CD14-positive monocyte (primary cell): ENCODE results near the gene AP1S3. TPM values are rescaled to one million over a fixed set of nuclear protein-coding genes. Genes with fewer than 3 reads are reported as not detected.

Experiments
- DNase-seq, 3 donors: peaks; one replicate each; pipeline ENCODE4 v3.0.0-alpha.2; 2011 to 2022
- H2AFZ ChIP-seq: 2 replicates; pipeline ENCODE4 v1.6.0; 2012; ENCODE audit warnings: mild to moderate bottlenecking, low read depth, low read length, inconsistent platforms; ENCODE audit not compliant: insufficient read depth, poor library complexity, severe bottlenecking
- H3K27ac ChIP-seq, 2 donors: 1 replicate in 1 of 2; 2 replicates in 1 of 2; pipeline ENCODE4 v1.5.1; 2012 to 2013; ENCODE audit warnings: low read length in 2 of 2, control low read depth in 1 of 2, inconsistent platforms in 1 of 2, low read depth in 1 of 2, mild to moderate bottlenecking in 1 of 2
- H3K27me3 ChIP-seq, 2 donors: one replicate each; pipeline versions ENCODE4 v1.6.0 to v1.6.1; 2011 to 2013; ENCODE audit warnings: low read length in 2 of 2; ENCODE audit not compliant: control insufficient read depth in 2 of 2, insufficient read depth in 2 of 2
- H3K36me3 ChIP-seq, 2 donors: replicated peaks in 1 of 2; 1 replicate in 1 of 2; 2 replicates in 1 of 2; pipeline versions ENCODE4 v1.5.1 to v1.6.1; 2012 to 2013; ENCODE audit warnings: low read length in 2 of 2, control low read depth in 1 of 2, inconsistent platforms in 1 of 2, mild to moderate bottlenecking in 1 of 2; ENCODE audit not compliant: insufficient read depth in 2 of 2, control insufficient read depth in 1 of 2
- H3K4me1 ChIP-seq, 2 donors: 1 replicate in 1 of 2; 2 replicates in 1 of 2; pipeline versions ENCODE4 v1.5.1 to v1.6.1; 2012 to 2013; ENCODE audit warnings: low read length in 2 of 2, control low read depth in 1 of 2, inconsistent platforms in 1 of 2, mild to moderate bottlenecking in 1 of 2, moderate library complexity in 1 of 2; ENCODE audit not compliant: insufficient read depth in 2 of 2, control insufficient read depth in 1 of 2
- H3K4me2 ChIP-seq: replicated peaks from 2 replicates; pipeline ENCODE3; 2012; ENCODE audit warnings: low read length, moderate library complexity, mild to moderate bottlenecking; ENCODE audit not compliant: poor library complexity, severe bottlenecking; ENCODE audit errors: extremely low read depth
- H3K4me3 ChIP-seq, 3 experiments: fragments of 200-600 bp in 1 of 3; sonication (generic) in 1 of 3; replicated peaks in 1 of 3; 1 replicate in 2 of 3; 2 replicates in 1 of 3; pipeline ENCODE4 v1.5.1; 2011 to 2013; ENCODE audit warnings: low read length in 3 of 3, mild to moderate bottlenecking in 3 of 3, control low read depth in 2 of 3, low read depth in 2 of 3, inconsistent platforms in 1 of 3, moderate library complexity in 1 of 3
- H3K79me2 ChIP-seq: 2 replicates; pipeline ENCODE4 v1.6.0; 2012; ENCODE audit warnings: mild to moderate bottlenecking, control low read depth, inconsistent platforms, low read length, moderate library complexity; ENCODE audit not compliant: insufficient read depth
- H3K9ac ChIP-seq: 2 replicates; pipeline ENCODE4 v1.6.0; 2017; ENCODE audit warnings: low read length, mild to moderate bottlenecking; ENCODE audit not compliant: insufficient read depth, poor library complexity, severe bottlenecking
- H3K9me3 ChIP-seq, 2 donors: replicated peaks in 1 of 2; 1 replicate in 1 of 2; 2 replicates in 1 of 2; pipeline versions ENCODE4 v1.5.1 to v1.6.1; 2012 to 2013; ENCODE audit warnings: low read length in 2 of 2, control low read depth in 1 of 2; ENCODE audit not compliant: control insufficient read depth in 1 of 2, insufficient read depth in 1 of 2
- H4K20me1 ChIP-seq: 2 replicates; pipeline ENCODE4 v1.6.0; 2012; ENCODE audit warnings: mild to moderate bottlenecking, low read length, control low read depth, moderate library complexity; ENCODE audit not compliant: insufficient read depth
- H3K27ac Mint-ChIP-seq, 7 donors: one replicate each; pipeline ENCODE4 v1.8.0; 2020; ENCODE audit warnings: mild to moderate bottlenecking in 7 of 7, mixed read lengths in 7 of 7, moderate library complexity in 6 of 7, inconsistent platforms in 2 of 7
- H3K27me3 Mint-ChIP-seq, 3 donors: one replicate each; pipeline ENCODE4 v1.8.0; 2021 to 2022; ENCODE audit warnings: low read depth in 3 of 3, mild to moderate bottlenecking in 3 of 3, mixed read lengths in 3 of 3, moderate library complexity in 3 of 3, inconsistent platforms in 1 of 3
- H3K36me3 Mint-ChIP-seq, 2 donors: one replicate each; pipeline ENCODE4 v1.8.0; 2020; ENCODE audit warnings: mixed read lengths in 2 of 2, inconsistent platforms in 1 of 2, mild to moderate bottlenecking in 1 of 2
- H3K4me1 Mint-ChIP-seq: one replicate; pipeline ENCODE4 v1.8.0; 2020; ENCODE audit warnings: mild to moderate bottlenecking, mixed read lengths
- H3K4me3 Mint-ChIP-seq, 2 donors: one replicate each; pipeline ENCODE4 v1.8.0; 2020; ENCODE audit warnings: mild to moderate bottlenecking in 2 of 2, mixed read lengths in 2 of 2, moderate library complexity in 1 of 2
- H3K9me3 Mint-ChIP-seq, 7 donors: one replicate each; pipeline ENCODE4 v1.8.0; 2020 to 2022; ENCODE audit warnings: mixed read lengths in 7 of 7, mild to moderate bottlenecking in 6 of 7, moderate library complexity in 6 of 7, inconsistent platforms in 2 of 7
- CTCF ChIP-seq: fragments of 200-600 bp; IDR thresholded peaks from one replicate; pipeline ENCODE4 v1.8.0; 2022; ENCODE audit warnings: antibody characterized with exemption, mild to moderate bottlenecking
- WGBS: methylation state at CpG from one replicate; pipeline ENCODE4 v1.1.5; 2013; ENCODE audit warnings: missing lambda C conversion rate; ENCODE audit not compliant: insufficient coverage; 5-methylcytosine and 5-hydroxymethylcytosine counted together
- intact Hi-C, 2 donors: fragments of 100-400 bp; cut with micrococcal nuclease; formaldehyde crosslinking; loops; one replicate each; pipeline versions ENCODE4 v1.15.0 to v1.15.1; 2023
- polyA plus RNA-seq, 3 donors: library from polyadenylated mRNA; depleted of rRNA in 1 of 3; unstranded in 2 of 3; stranded (reverse) in 1 of 3; fragments of 300-500 nt in 2 of 3; fragments of >200 nt in 1 of 3; fragmentation: Illumina TruSeq in 2 of 3; gene quantifications; 1 replicate in 2 of 3; 2 replicates in 1 of 3; pipeline ENCODE4 v1.2.3, GENCODE V29; 2012 to 2021

Gene AP1S3
- polyA plus RNA-seq, 3 donors: 0.80 to 1.3 (median 0.81) TPM

- Histone ChIP-seq H3K27ac (no peak overlapping the region), H3K79me2 (no peaks in the 10 kb centered on the region), H3K4me2 (no peak overlapping the region), H3K4me3 (no peak overlapping the region), H2AFZ (no peak overlapping the region), H3K9me3 (no peaks in the 10 kb centered on the region), H4K20me1 (no peaks in the 10 kb centered on the region), H3K27me3 (no peaks in the 10 kb centered on the region), H3K9ac (no peak overlapping the region), H3K4me1 (no peaks in the 10 kb centered on the region), H3K36me3 (no peaks in the 10 kb centered on the region)
- intact Hi-C loops: no loop called here
- no peak for TF ChIP-seq CTCF
- H3K27ac Mint-ChIP-seq: no peak overlapping the region
- no CpG with 5 or more reads among the region's 4 CpGs for WGBS
- H3K9me3 Mint-ChIP-seq: peaks cover 3 to 11% (median 10%) of the 10 kb centered on the region in 7 donors
- H3K36me3 Mint-ChIP-seq: no peaks in the 10 kb centered on the region
- no peak overlapping the region for H3K4me3 Mint-ChIP-seq
- peaks cover 0 to 5% (median 2%) of the 10 kb centered on the region in 3 donors for H3K27me3 Mint-ChIP-seq
- no peak for DNase-seq
- H3K4me1 Mint-ChIP-seq: peaks cover 7% of the 10 kb centered on the region
Observed at GRCh38 chr2:223736488-223736887, 100.9 kb downstream of the AP1S3 start.

- Histone ChIP-seq H3K9me3 (no peaks in the 10 kb centered on the region), H3K9ac (no peak overlapping the region), H3K79me2 (no peaks in the 10 kb centered on the region), H3K36me3 (no peaks in the 10 kb centered on the region), H3K27me3 (no peaks in the 10 kb centered on the region), H3K27ac (no peak overlapping the region), H4K20me1 (no peaks in the 10 kb centered on the region), H3K4me1 (no peaks in the 10 kb centered on the region), H2AFZ (no peak overlapping the region), H3K4me2 (no peak overlapping the region), H3K4me3 (no peak overlapping the region)
- H3K4me1 Mint-ChIP-seq: peaks cover 7% of the 10 kb centered on the region
- H3K4me3 Mint-ChIP-seq: no peak overlapping the region
- no peak overlapping the region for H3K27ac Mint-ChIP-seq
- no peak for TF ChIP-seq CTCF
- peaks cover 0 to 4% (median 2%) of the 10 kb centered on the region in 3 donors for H3K27me3 Mint-ChIP-seq
- H3K36me3 Mint-ChIP-seq: no peaks in the 10 kb centered on the region
- intact Hi-C loops: no loop called here
- no peak for DNase-seq
- peaks cover 3 to 11% (median 10%) of the 10 kb centered on the region in 7 donors for H3K9me3 Mint-ChIP-seq
- WGBS: 90% methylated on average over 3 of the region's 4 CpGs
Observed at GRCh38 chr2:223735659-223736244, 101.6 kb downstream of the AP1S3 start.
